GM10847 (cell line): ENCODE measurements around the gene RNF115.

Experiments
- POLR2A ChIP-seq: IDR thresholded peaks from 2 replicates; pipeline ENCODE4 v1.6.1; 2011; ENCODE audit not compliant: insufficient read length; ENCODE audit errors: extremely low read depth

Gene RNF115

GRCh38 chr1:145845514-145846161 lies 21.7 kb upstream of the RNF115 start, which contains the start of gene NUDT17:
Gene NUDT17, plus strand, starts transcription at chr1:145845630. Its CDS starts 11 bp downstream, at chr1:145845641.
- TF ChIP-seq POLR2A: peak; percentile 40

- no peak for TF ChIP-seq POLR2A
Measured at GRCh38 chr1:145845144-145845513, 21.2 kb upstream of the RNF115 start.

- TF ChIP-seq POLR2A: no peak
Measured at GRCh38 chr1:145843031-145843430, 19.1 kb upstream of the RNF115 start.

GRCh38 chr1:145837656-145838055 lies 13.8 kb upstream of the RNF115 start:
- no peak for TF ChIP-seq POLR2A

- TF ChIP-seq POLR2A: no peak
Measured at GRCh38 chr1:145828367-145829026, 4.6 kb upstream of the RNF115 start.

- no peak for TF ChIP-seq POLR2A
Measured at GRCh38 chr1:145827966-145828365, 4.1 kb upstream of the RNF115 start.

GRCh38 chr1:145826030-145826429 lies 2.1 kb upstream of the RNF115 start:
- TF ChIP-seq POLR2A: no peak

- no peak for TF ChIP-seq POLR2A
Measured at GRCh38 chr1:145824499-145824842, 576 bp upstream of the RNF115 start.

GRCh38 chr1:145806844-145807243 lies 17.1 kb downstream of the RNF115 start:
- TF ChIP-seq POLR2A: no peak

- TF ChIP-seq POLR2A: no peak
Measured at GRCh38 chr1:145806408-145806807, 17.5 kb downstream of the RNF115 start.

- TF ChIP-seq POLR2A: no peak
Measured at GRCh38 chr1:145805057-145805456, 18.8 kb downstream of the RNF115 start.

GRCh38 chr1:145804235-145805045 lies 19.5 kb downstream of the RNF115 start:
- TF ChIP-seq POLR2A: no peak

GRCh38 chr1:145799806-145800205 lies 24.1 kb downstream of the RNF115 start:
- TF ChIP-seq POLR2A: no peak

- TF ChIP-seq POLR2A: no peak
Measured at GRCh38 chr1:145796753-145797152, 27.1 kb downstream of the RNF115 start.

GRCh38 chr1:145795257-145795881 lies 28.5 kb downstream of the RNF115 start:
- TF ChIP-seq POLR2A: no peak

- no peak for TF ChIP-seq POLR2A
Measured at GRCh38 chr1:145792484-145792883, 31.4 kb downstream of the RNF115 start.
